NCI-H226 (cell line): ENCODE measurements around the gene RAB11FIP4.
A peak's percentile ranks its signal among the peaks of the same experiment; 100 is the strongest.

ENCODE experiments used
- DNase-seq: peaks from one replicate; pipeline ENCODE4 v3.0.0-alpha.2; 2015

RAB11FIP4 gene

GRCh38 chr17:31550389-31551056 is 159.0 kb downstream of the RAB11FIP4 start:
- no peak for DNase-seq

GRCh38 chr17:31552568-31552967 is 161.1 kb downstream of the RAB11FIP4 start:
- no peak for DNase-seq

- no peak for DNase-seq
Measured at GRCh38 chr17:31553506-31553905, 162.0 kb downstream of the RAB11FIP4 start.

GRCh38 chr17:31554930-31555329 is 163.5 kb downstream of the RAB11FIP4 start:
- no peak for DNase-seq

- no peak for DNase-seq
Measured at GRCh38 chr17:31556969-31557645, 165.6 kb downstream of the RAB11FIP4 start.

- DNase-seq, result peak; percentile 72
Measured at GRCh38 chr17:31558748-31559583, 167.5 kb downstream of the RAB11FIP4 start.

GRCh38 chr17:31559584-31560501 is 168.4 kb downstream of the RAB11FIP4 start:
- no peak for DNase-seq

GRCh38 chr17:31560616-31561235 is 169.3 kb downstream of the RAB11FIP4 start:
- DNase-seq, result peak; percentile 65

- peak; percentile 71 for DNase-seq
Measured at GRCh38 chr17:31561469-31562375, 170.2 kb downstream of the RAB11FIP4 start.

- DNase-seq, result no peak
Measured at GRCh38 chr17:31562376-31562840, 170.9 kb downstream of the RAB11FIP4 start.

GRCh38 chr17:31564291-31564690 is 172.8 kb downstream of the RAB11FIP4 start:
- no peak for DNase-seq

GRCh38 chr17:31564883-31565301 is 173.4 kb downstream of the RAB11FIP4 start:
- DNase-seq, result peak; percentile 98

GRCh38 chr17:31565652-31566051 is 174.2 kb downstream of the RAB11FIP4 start:
- no peak for DNase-seq

GRCh38 chr17:31566247-31566991 is 174.9 kb downstream of the RAB11FIP4 start:
- DNase-seq, result no peak

GRCh38 chr17:31566992-31567373 is 175.5 kb downstream of the RAB11FIP4 start:
- DNase-seq, result no peak

- DNase-seq, result no peak
Measured at GRCh38 chr17:31568121-31568520, 176.6 kb downstream of the RAB11FIP4 start.

GRCh38 chr17:31568539-31568938 is 177.1 kb downstream of the RAB11FIP4 start:
- DNase-seq, result no peak

GRCh38 chr17:31570231-31570630 is 178.8 kb downstream of the RAB11FIP4 start:
- DNase-seq, result no peak

GRCh38 chr17:31570951-31571892 is 179.7 kb downstream of the RAB11FIP4 start:
- peak; percentile 99 for DNase-seq
